ENCODE results near the gene OR10G3.
A peak's percentile ranks its signal among the peaks of the same experiment; 100 is the strongest.
"Not testable (repeated sequence)": the region's sequence is repeated elsewhere in the genome, so short reads cannot be mapped to it uniquely, and the experiment has no call there.

Gene OR10G3, protein sequence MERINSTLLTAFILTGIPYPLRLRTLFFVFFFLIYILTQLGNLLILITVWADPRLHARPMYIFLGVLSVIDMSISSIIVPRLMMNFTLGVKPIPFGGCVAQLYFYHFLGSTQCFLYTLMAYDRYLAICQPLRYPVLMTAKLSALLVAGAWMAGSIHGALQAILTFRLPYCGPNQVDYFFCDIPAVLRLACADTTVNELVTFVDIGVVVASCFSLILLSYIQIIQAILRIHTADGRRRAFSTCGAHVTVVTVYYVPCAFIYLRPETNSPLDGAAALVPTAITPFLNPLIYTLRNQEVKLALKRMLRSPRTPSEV

DNA sequence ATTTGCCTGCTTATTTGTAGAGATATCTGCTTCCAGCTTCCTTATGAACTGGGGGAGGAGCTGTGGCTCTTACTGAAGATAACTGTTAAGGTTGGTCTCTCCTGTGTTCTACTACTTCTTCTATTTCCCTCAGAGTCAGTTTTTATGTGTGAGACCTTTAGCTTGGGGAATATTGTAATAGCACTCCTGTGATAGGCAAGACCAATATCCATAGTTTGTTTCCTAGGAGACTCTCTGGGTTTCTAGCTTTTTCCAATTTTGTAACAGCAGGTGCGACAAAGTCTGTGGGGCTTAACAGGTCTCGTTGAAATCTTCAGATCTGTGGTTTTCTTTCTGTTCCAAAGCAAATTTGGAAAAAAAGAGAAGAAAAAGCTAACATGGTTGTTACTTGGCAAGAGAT lies at the start of gene OR10G3:
TSS of gene OR10G3 (minus strand) at position 101 of the 400 bp plus-strand sequence. CDS start 9,332 bp downstream, outside the sequence.
- no peak for DNase-seq
- in situ Hi-C loops (cut with HindIII; ENCODE audit: low pct_ligation_motif_present, low pct_unique_long_range_greater_than_20kb, low sequenced_read_pairs), result no loop called here

GRCh38 chr14:21626491-21627230 lies 46.8 kb upstream of the OR10G3 start:
- no peak for DNase-seq
- in situ Hi-C loops (cut with HindIII; ENCODE audit: low pct_ligation_motif_present, low pct_unique_long_range_greater_than_20kb, low sequenced_read_pairs), result no loop called here

DNA sequence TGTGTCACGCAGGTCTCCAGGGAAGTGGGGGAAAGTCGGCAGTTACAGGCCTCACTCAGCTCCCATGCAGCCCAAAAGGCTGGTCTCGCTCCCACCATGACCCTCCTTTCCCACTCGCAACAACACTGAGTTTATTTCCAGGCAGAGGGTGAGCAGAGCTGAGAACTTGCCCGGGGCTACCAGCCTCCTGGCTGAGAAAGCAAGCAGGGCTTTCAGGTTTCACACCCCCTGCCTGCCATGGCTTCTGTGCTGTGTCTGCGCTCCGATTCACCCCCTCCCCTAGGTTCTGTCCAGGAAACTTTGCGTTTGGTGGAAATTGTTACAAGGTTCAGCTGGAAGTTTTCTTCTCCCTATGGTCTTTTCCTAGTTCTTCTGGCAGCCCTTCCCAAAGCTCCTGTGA lies 37.7 kb upstream of the OR10G3 start:
- in situ Hi-C loops (cut with HindIII; ENCODE audit: low pct_ligation_motif_present, low pct_unique_long_range_greater_than_20kb, low sequenced_read_pairs), result no loop called here
- no peak for DNase-seq

- in situ Hi-C loops (cut with HindIII; ENCODE audit: low pct_ligation_motif_present, low pct_unique_long_range_greater_than_20kb, low sequenced_read_pairs), result no loop called here
- no peak for DNase-seq
Observed at GRCh38 chr14:21614240-21614639, 34.4 kb upstream of the OR10G3 start.

DNA sequence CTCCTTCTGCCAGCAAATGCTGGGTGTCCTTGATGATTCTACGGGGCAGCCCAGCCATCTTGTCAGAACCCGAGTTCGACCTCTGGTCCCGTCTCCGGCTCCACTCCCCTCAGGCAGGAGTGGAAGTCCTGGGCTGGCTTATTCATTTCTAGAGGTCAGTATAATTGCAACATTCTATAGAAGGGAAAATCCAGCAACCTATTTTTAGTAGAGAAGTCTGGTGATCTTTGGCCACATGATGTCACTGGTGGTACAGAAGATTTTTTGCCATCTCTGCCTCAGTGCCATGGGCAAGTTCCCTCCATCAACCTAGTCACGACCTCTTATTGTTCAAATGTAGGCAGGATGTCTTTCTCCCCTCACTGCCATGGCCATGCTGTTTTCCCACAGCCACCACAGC lies 32.4 kb upstream of the OR10G3 start:
- in situ Hi-C loops (cut with HindIII; ENCODE audit: low pct_ligation_motif_present, low pct_unique_long_range_greater_than_20kb, low sequenced_read_pairs), result no loop called here
- DNase-seq, result no peak

- in situ Hi-C loops (cut with HindIII; ENCODE audit: low pct_ligation_motif_present, low pct_unique_long_range_greater_than_20kb, low sequenced_read_pairs); DNase-seq: not testable (repeated sequence)
Observed at GRCh38 chr14:21602181-21602580, 22.3 kb upstream of the OR10G3 start.

DNA sequence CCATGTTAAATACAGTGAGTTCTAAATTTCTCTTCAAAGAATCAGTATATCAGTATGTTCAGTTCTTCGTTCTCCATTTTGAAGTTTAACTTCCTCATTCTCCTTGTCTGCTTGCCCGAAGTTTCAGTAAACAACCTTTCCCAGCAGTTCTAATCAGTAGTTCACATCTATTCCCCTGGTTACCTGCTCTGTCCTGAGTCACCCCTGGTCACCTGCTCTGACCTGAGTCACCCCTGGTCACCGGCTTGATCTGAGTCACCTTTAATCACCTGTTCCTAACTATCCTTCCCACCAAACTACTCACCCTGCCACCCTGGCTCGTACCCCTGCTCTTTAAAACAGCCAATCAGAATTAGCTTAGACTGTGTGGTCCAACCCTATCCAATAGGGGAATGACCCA lies 9.4 kb upstream of the OR10G3 start:
- no peak for DNase-seq
- in situ Hi-C loops (cut with HindIII; ENCODE audit: low pct_ligation_motif_present, low pct_unique_long_range_greater_than_20kb, low sequenced_read_pairs), result no loop called here

- DNase-seq, result no peak
- in situ Hi-C loops (cut with HindIII; ENCODE audit: low pct_ligation_motif_present, low pct_unique_long_range_greater_than_20kb, low sequenced_read_pairs), result no loop called here
Observed at GRCh38 chr14:21575661-21576060, 4.2 kb downstream of the OR10G3 start.

GRCh38 chr14:21572604-21573003 lies 7.3 kb downstream of the OR10G3 start:
- in situ Hi-C loops (cut with HindIII; ENCODE audit: low pct_ligation_motif_present, low pct_unique_long_range_greater_than_20kb, low sequenced_read_pairs), result no loop called here
- DNase-seq, result no peak

GRCh38 chr14:21558703-21559170 lies 21.1 kb downstream of the OR10G3 start:
- in situ Hi-C loops (cut with HindIII; ENCODE audit: low pct_ligation_motif_present, low pct_unique_long_range_greater_than_20kb, low sequenced_read_pairs), result no loop called here
- no peak for DNase-seq

GRCh38 chr14:21557084-21557901 lies 22.6 kb downstream of the OR10G3 start:
- DNase-seq, result peak; percentile 81
- in situ Hi-C loops (cut with HindIII; ENCODE audit: low pct_ligation_motif_present, low pct_unique_long_range_greater_than_20kb, low sequenced_read_pairs), result no loop called here

DNA sequence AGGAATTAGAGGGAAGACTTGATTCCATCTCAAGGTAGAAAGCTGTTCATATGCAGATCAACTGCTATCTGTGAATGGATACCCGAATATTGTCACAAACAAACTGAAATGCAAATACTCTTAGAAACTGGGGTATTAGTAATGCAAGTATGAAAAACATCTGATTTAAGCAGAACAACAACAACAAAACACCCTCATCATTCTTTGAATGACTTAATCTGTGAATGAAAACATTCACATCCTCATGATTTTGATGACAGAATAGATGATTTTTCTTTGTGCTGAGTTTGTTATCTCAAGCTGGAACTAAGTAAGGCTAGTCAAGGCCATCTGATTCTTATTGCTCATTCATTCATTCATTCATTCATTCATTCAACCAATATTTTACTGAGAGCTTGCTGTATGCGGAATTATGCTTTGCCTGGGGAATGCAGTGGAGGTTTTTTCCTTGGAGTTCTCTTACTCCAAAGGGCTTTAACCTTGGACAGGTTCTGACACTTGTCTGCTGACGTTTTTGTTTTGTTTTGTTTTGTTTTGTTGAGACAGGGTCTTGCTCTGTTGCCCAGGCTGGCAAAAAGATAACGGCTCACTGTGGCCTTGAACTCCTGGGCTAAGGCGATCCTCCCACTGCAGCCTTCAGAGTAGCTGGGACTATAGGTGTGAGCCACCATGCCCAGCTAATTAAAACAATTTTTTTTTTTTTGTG lies 23.3 kb downstream of the OR10G3 start:
- in situ Hi-C loops (cut with HindIII; ENCODE audit: low pct_ligation_motif_present, low pct_unique_long_range_greater_than_20kb, low sequenced_read_pairs), result no loop called here
- no peak for DNase-seq

DNA sequence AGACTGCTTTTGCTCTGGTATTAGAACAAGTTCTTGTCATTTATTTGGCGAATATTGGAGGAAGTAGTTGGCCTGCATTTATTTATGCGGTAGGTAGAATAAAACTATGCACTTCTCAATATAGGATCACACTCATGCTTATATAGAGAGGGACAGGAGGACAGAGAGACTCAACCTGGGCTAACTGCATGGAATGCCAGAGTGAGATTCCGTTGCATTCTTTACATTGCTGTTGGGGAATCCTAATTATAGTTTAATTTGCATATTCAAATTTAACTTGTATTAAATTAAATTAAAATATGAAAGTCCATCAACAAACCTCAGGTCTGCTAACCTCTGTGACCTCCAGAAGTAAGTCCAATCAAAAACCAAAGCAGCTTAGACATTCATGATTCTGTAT lies 26.6 kb downstream of the OR10G3 start:
- in situ Hi-C loops (cut with HindIII; ENCODE audit: low pct_ligation_motif_present, low pct_unique_long_range_greater_than_20kb, low sequenced_read_pairs), result no loop called here
- no peak for DNase-seq

GRCh38 chr14:21544588-21544987 lies 35.3 kb downstream of the OR10G3 start:
- in situ Hi-C loops (cut with HindIII; ENCODE audit: low pct_ligation_motif_present, low pct_unique_long_range_greater_than_20kb, low sequenced_read_pairs); DNase-seq: not testable (repeated sequence)

DNA sequence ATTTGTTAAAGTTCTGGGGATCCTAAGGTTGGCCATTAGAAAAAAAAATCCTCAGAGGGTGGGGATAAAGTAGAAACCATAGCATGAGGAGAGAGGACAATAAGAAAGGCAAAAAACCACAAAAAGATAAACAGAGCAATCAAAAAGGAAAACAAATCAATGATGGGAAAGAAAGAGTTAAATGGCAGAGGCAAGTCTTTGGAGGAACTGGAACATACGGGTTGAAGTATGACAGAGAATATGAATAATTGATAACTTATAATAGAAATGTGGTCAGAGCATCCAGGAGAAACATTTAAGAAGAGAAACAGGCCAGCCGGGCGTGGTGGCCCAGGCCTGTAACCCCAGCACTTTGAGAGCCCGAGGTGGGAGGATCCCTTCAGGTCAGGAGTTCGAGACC lies 35.9 kb downstream of the OR10G3 start:
- no peak for DNase-seq
- in situ Hi-C loops (cut with HindIII; ENCODE audit: low pct_ligation_motif_present, low pct_unique_long_range_greater_than_20kb, low sequenced_read_pairs), result no loop called here

- no peak for DNase-seq
- in situ Hi-C loops (cut with HindIII; ENCODE audit: low pct_ligation_motif_present, low pct_unique_long_range_greater_than_20kb, low sequenced_read_pairs), result no loop called here
Observed at GRCh38 chr14:21543521-21543960, 36.3 kb downstream of the OR10G3 start.

- no peak for DNase-seq
- in situ Hi-C loops (cut with HindIII; ENCODE audit: low pct_ligation_motif_present, low pct_unique_long_range_greater_than_20kb, low sequenced_read_pairs), result no loop called here
Observed at GRCh38 chr14:21541413-21542074, 38.3 kb downstream of the OR10G3 start.

Measured in ACHN (cell line).